K562 (cell line): ENCODE data around the gene CISD3. TPM values are rescaled to one million over a fixed set of nuclear protein-coding genes. Genes with fewer than 3 reads are reported as not detected.

ENCODE experiments used
- AFF1 ChIP-seq, 2 experiments: fragments of 450-650 bp; IDR thresholded peaks; 2 replicates each; pipeline ENCODE4 v1.6.1; 2018; ENCODE audit warnings: mild to moderate bottlenecking in 2 of 2, low read depth in 1 of 2; ENCODE audit not compliant: partially characterized antibody in 2 of 2
- CGGBP1 ChIP-seq: fragments of 250-450 bp; sonication (Bioruptor Pico); IDR thresholded peaks from 2 replicates; pipeline ENCODE4 v1.9.0; 2021; ENCODE audit warnings: mild to moderate bottlenecking
- ELF2 ChIP-seq: fragments of 250-450 bp; sonication (Bioruptor Pico); IDR thresholded peaks from 2 replicates; pipeline ENCODE4 v1.5.0; 2021; ENCODE audit warnings: mild to moderate bottlenecking
- FOS ChIP-seq: IDR thresholded peaks from 3 replicates; pipeline ENCODE4 v1.6.1; 2011; ENCODE audit not compliant: insufficient read length; ENCODE audit errors: extremely low read depth
- HDGF ChIP-seq: fragments of 450-650 bp; IDR thresholded peaks from 2 replicates; pipeline ENCODE4 v1.6.1; 2016
- KLF1 ChIP-seq: fragments of 450-650 bp; IDR thresholded peaks from 2 replicates; pipeline ENCODE4 v1.6.1; 2016; ENCODE audit warnings: missing genetic modification characterization, missing compliant biosample characterization
- LEF1 ChIP-seq: fragments of 450-650 bp; IDR thresholded peaks from 2 replicates; pipeline ENCODE4 v1.6.1; 2016; ENCODE audit warnings: mild to moderate bottlenecking
- MTA1 ChIP-seq: fragments of 450-650 bp; IDR thresholded peaks from 2 replicates; pipeline ENCODE4 v1.6.1; 2017; ENCODE audit warnings: borderline replicate concordance
- NR1H2 ChIP-seq: sonication (generic); formaldehyde crosslinking; IDR thresholded peaks from 2 replicates; pipeline ENCODE4 v1.4.0; 2020; ENCODE audit warnings: mild to moderate bottlenecking, missing genetic modification reagents
- PHF21A ChIP-seq: fragments of 450-650 bp; IDR thresholded peaks from 2 replicates; pipeline ENCODE4 v1.6.1; 2017; ENCODE audit warnings: low read depth, borderline replicate concordance
- RERE ChIP-seq: sonication (generic); formaldehyde crosslinking; IDR thresholded peaks from 2 replicates; pipeline ENCODE4 v1.8.0; 2023; ENCODE audit warnings: missing genetic modification reagents, mild to moderate bottlenecking, borderline replicate concordance
- TEAD4 ChIP-seq, 2 experiments: sonication (generic) in 1 of 2; formaldehyde crosslinking in 1 of 2; IDR thresholded peaks; 2 replicates each; pipeline versions ENCODE4 v1.6.1 to v1.8.0; 2012 to 2022; ENCODE audit warnings: borderline replicate concordance in 1 of 2, inconsistent platforms in 1 of 2, low read length in 1 of 2, mild to moderate bottlenecking in 1 of 2, missing genetic modification reagents in 1 of 2
- ZBTB1 ChIP-seq: sonication (generic); formaldehyde crosslinking; IDR thresholded peaks from 2 replicates; pipeline ENCODE4 v1.8.1; 2023; ENCODE audit warnings: missing genetic modification reagents, low read depth, mild to moderate bottlenecking, borderline replicate concordance
- ZBTB17 ChIP-seq: fragments of 450-650 bp; formaldehyde crosslinking; IDR thresholded peaks from 2 replicates; pipeline ENCODE4 v1.4.0; 2020; ENCODE audit warnings: mild to moderate bottlenecking
- ZNF133 ChIP-seq: fragments of 250-450 bp; sonication (Bioruptor Pico); IDR thresholded peaks from 2 replicates; pipeline ENCODE4 v1.4.0; 2020; ENCODE audit warnings: mild to moderate bottlenecking
- ZNF224 ChIP-seq: sonication (generic); formaldehyde crosslinking; IDR thresholded peaks from 2 replicates; pipeline ENCODE4 v1.8.0; 2022; ENCODE audit warnings: mild to moderate bottlenecking, missing genetic modification reagents
- polyA plus RNA-seq, 8 experiments: library from polyadenylated mRNA; depleted of rRNA in 4 of 8; stranded (reverse) in 5 of 8; unstranded in 3 of 8; fragments of >200 nt; fragmentation: Nextera tagmentation in 2 of 8; fragmentation: Illumina TruSeq in 1 of 8; extraction: Ambion mirVana in 2 of 8; extraction: Trizol in 1 of 8; gene quantifications; 2 replicates each; pipeline versions ENCODE4 v1.2.1 to v1.2.3, GENCODE V29; 2011 to 2014; ENCODE audit warnings: inconsistent platforms in 1 of 8, missing spikeins in 1 of 8
- total RNA-seq, 7 experiments: library from RNA; depleted of rRNA in 6 of 7; stranded (reverse); fragments of >200 nt in 6 of 7; fragmentation: Illumina TruSeq in 2 of 7; extraction: Trizol in 2 of 7; gene quantifications; 2 replicates each; pipeline versions ENCODE4 v1.2.1 to v1.2.3, GENCODE V29; 2011 to 2021; ENCODE audit warnings: low replicate concordance in 1 of 7
- TF ChIP-seq, protein P1 (sequence below): sonication (generic); formaldehyde crosslinking; IDR thresholded peaks from 2 replicates; pipeline ENCODE4 v1.8.1; 2023; ENCODE audit warnings: mild to moderate bottlenecking, missing genetic modification reagents

The CISD3 gene
- total and polyA plus RNA-seq, 9 of the 15 experiments (the other 6 are each of a cell fraction or from before 2014, with no cell fraction given): 5.0 to 60.7 (median 15.7) TPM

- no peak for TF ChIP-seq RERE (CRISPR knock-in tag)
- TF ChIP-seq FOS: no peak
- TF ChIP-seq PHF21A: no peak
- no peak for TF ChIP-seq ZNF224 (CRISPR knock-in tag)
- TF ChIP-seq TEAD4 (IDR thresholded peaks at IDR 0.05; ENCODE audit: low read length): no peak
- no peak for TF ChIP-seq TEAD4 (CRISPR knock-in tag; IDR thresholded peaks at IDR 0.05; ENCODE audit: borderline replicate concordance)
- no peak for TF ChIP-seq KLF1 (tag)
- TF ChIP-seq MTA1: no peak
- TF ChIP-seq ZNF133: no peak
- no peak for TF ChIP-seq ZBTB1 (CRISPR knock-in tag)
- TF ChIP-seq, protein P1, sequence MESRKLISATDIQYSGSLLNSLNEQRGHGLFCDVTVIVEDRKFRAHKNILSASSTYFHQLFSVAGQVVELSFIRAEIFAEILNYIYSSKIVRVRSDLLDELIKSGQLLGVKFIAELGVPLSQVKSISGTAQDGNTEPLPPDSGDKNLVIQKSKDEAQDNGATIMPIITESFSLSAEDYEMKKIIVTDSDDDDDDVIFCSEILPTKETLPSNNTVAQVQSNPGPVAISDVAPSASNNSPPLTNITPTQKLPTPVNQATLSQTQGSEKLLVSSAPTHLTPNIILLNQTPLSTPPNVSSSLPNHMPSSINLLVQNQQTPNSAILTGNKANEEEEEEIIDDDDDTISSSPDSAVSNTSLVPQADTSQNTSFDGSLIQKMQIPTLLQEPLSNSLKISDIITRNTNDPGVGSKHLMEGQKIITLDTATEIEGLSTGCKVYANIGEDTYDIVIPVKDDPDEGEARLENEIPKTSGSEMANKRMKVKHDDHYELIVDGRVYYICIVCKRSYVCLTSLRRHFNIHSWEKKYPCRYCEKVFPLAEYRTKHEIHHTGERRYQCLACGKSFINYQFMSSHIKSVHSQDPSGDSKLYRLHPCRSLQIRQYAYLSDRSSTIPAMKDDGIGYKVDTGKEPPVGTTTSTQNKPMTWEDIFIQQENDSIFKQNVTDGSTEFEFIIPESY: no peak
- no peak for TF ChIP-seq ELF2 (CRISPR knock-in tag)
- no peak for TF ChIP-seq NR1H2 (CRISPR knock-in tag)
- peak; percentile 25; the same call in 1 of the 2 replicates for TF ChIP-seq HDGF
- 0 out of 2 replicates have a peak, but pooled peaks have one; percentile 24 for TF ChIP-seq ZBTB17 (CRISPR knock-in tag)
- TF ChIP-seq CGGBP1 (CRISPR knock-in tag): no peak
- no peak for TF ChIP-seq LEF1
- peak in 1 of 2 experiments; percentile 41 for TF ChIP-seq AFF1 (IDR thresholded peaks at IDR 0.05; ENCODE audit: low read depth in 1 of 2, partially characterized antibody in 2 of 2)
Observed at GRCh38 chr17:38701504-38702165, 28.5 kb upstream of the CISD3 start (continued).
